Endodermal cell (in vitro differentiated cells): ENCODE results near the gene SPIN1. TPM values are rescaled to one million over a fixed set of nuclear protein-coding genes. Genes with fewer than 3 reads are reported as not detected.

Source experiments
- DNase-seq: peaks from one replicate; pipeline ENCODE4 v3.0.0-alpha.2; 2017
- H3K27ac ChIP-seq: 2 replicates; pipeline ENCODE4 v1.5.1; 2013; ENCODE audit warnings: mild to moderate bottlenecking, low read depth, low read length, moderate library complexity
- H3K27me3 ChIP-seq: 2 replicates; pipeline ENCODE4 v1.6.1; 2013; ENCODE audit warnings: mild to moderate bottlenecking, low read length, moderate library complexity; ENCODE audit not compliant: insufficient read depth, control insufficient read depth, poor library complexity, severe bottlenecking
- H3K36me3 ChIP-seq: 2 replicates; pipeline ENCODE4 v1.7.0; 2013; ENCODE audit warnings: mild to moderate bottlenecking, low read length, moderate library complexity; ENCODE audit not compliant: control insufficient read depth, insufficient read depth
- H3K4me1 ChIP-seq: one replicate; pipeline ENCODE4 v1.7.0; 2013; ENCODE audit warnings: low read length; ENCODE audit not compliant: control insufficient read depth, insufficient read depth
- H3K4me3 ChIP-seq: 2 replicates; pipeline ENCODE4 v1.5.1; 2013; ENCODE audit warnings: mild to moderate bottlenecking, low read length, moderate library complexity
- H3K9ac ChIP-seq: 2 replicates; pipeline ENCODE4 v1.6.1; 2013; ENCODE audit warnings: mild to moderate bottlenecking, low read length, moderate library complexity; ENCODE audit not compliant: poor library complexity, severe bottlenecking; ENCODE audit errors: extremely low read depth
- H3K9me3 ChIP-seq: 2 replicates; pipeline ENCODE4 v1.6.1; 2013; ENCODE audit warnings: mild to moderate bottlenecking, low read length, moderate library complexity; ENCODE audit not compliant: control insufficient read depth
- H3K27ac Mint-ChIP-seq: 2 replicates; pipeline ENCODE4 v1.8.0; 2020; ENCODE audit warnings: mixed read lengths
- H3K27me3 Mint-ChIP-seq: 2 replicates; pipeline ENCODE4 v1.8.0; 2021; ENCODE audit warnings: mild to moderate bottlenecking, mixed read lengths; ENCODE audit not compliant: insufficient read depth
- H3K36me3 Mint-ChIP-seq: 2 replicates; pipeline ENCODE4 v1.8.0; 2020; ENCODE audit warnings: low read depth, mixed read lengths
- H3K4me1 Mint-ChIP-seq: 2 replicates; pipeline ENCODE4 v1.8.0; 2020; ENCODE audit warnings: mixed read lengths
- H3K4me3 Mint-ChIP-seq: 2 replicates; pipeline ENCODE4 v1.8.0; 2020; ENCODE audit warnings: mild to moderate bottlenecking, moderate library complexity, mixed read lengths
- H3K9me3 Mint-ChIP-seq: 2 replicates; pipeline ENCODE4 v1.8.0; 2020; ENCODE audit warnings: mild to moderate bottlenecking, mixed read lengths
- CTCF ChIP-seq: fragments of 200-600 bp; sonication (generic); conservative IDR thresholded peaks from 2 replicates; pipeline ENCODE4 v1.5.0; 2021; ENCODE audit warnings: antibody characterized with exemption, mild to moderate bottlenecking
- WGBS, 2 experiments: methylation state at CpG; one replicate each; pipeline versions ENCODE4 v1.1.5 to v1.1.7; 2013; ENCODE audit warnings: missing lambda C conversion rate in 2 of 2, mixed read lengths in 1 of 2; ENCODE audit not compliant: insufficient coverage in 1 of 2, insufficient read length in 1 of 2; 5-methylcytosine and 5-hydroxymethylcytosine counted together
- total RNA-seq, 2 donors: library from RNA; stranded (reverse); fragmentation: NEBNext Ultra II Directional in 1 of 2; extraction: Animal tissue kit (Norgen Biotek cat#: 25700) in 1 of 2; gene quantifications; 2 replicates in 1 of 2; 3 replicates in 1 of 2; pipeline ENCODE4 v1.2.1, GENCODE V29; 2021

Gene SPIN1
- total RNA-seq, 2 donors from 2014 or later = 117 to 129 TPM

- no peak overlapping the region for H3K9ac ChIP-seq
- Mint-ChIP-seq H3K4me1 (peaks cover 10% of the 10 kb centered on the region), H3K27me3 (no peaks in the 10 kb centered on the region), H3K9me3 (no peaks in the 10 kb centered on the region), H3K27ac (no peak overlapping the region), H3K36me3 (peaks cover 18% of the 10 kb centered on the region), H3K4me3 (no peak overlapping the region)
- DNase-seq = no peak
- 95 to 100% methylated on average over 3 to 6 of the region's 6 CpGs for WGBS, 2 experiments
- H3K4me1 ChIP-seq = peaks cover 2% of the 10 kb centered on the region
- H3K36me3 ChIP-seq = peaks cover 41% of the 10 kb centered on the region
- H3K4me3 ChIP-seq = no peak overlapping the region
- no peak overlapping the region for H3K27ac ChIP-seq
- H3K9me3 ChIP-seq = no peaks in the 10 kb centered on the region
- no peak for TF ChIP-seq CTCF
- no peaks in the 10 kb centered on the region for H3K27me3 ChIP-seq
Measured at GRCh38 chr9:88462191-88462590, 73.9 kb downstream of the SPIN1 start.

- H3K4me3 ChIP-seq = no peak overlapping the region
Measured at GRCh38 chr9:88464851-88465250, 76.6 kb downstream of the SPIN1 start.

GRCh38 chr9:88468226-88468625, 80.0 kb downstream of the SPIN1 start:
- TF ChIP-seq CTCF = no peak
- Mint-ChIP-seq H3K4me3 (no peak overlapping the region), H3K27ac (no peak overlapping the region), H3K36me3 (peaks cover 57% of the 10 kb centered on the region), H3K4me1 (no peaks in the 10 kb centered on the region), H3K9me3 (no peaks in the 10 kb centered on the region), H3K27me3 (no peaks in the 10 kb centered on the region)
- no peak overlapping the region for H3K27ac ChIP-seq
- no peaks in the 10 kb centered on the region for H3K27me3 ChIP-seq
- H3K4me3 ChIP-seq = no peak overlapping the region
- H3K4me1 ChIP-seq = no peaks in the 10 kb centered on the region
- no peak overlapping the region for H3K9ac ChIP-seq
- H3K9me3 ChIP-seq = no peaks in the 10 kb centered on the region
- DNase-seq = no peak
- H3K36me3 ChIP-seq = peaks cover 45% of the 10 kb centered on the region
- WGBS, 2 experiments = 97 to 100% methylated on average over 4 to 9 of the region's 9 CpGs

More at GRCh38 chr9:88464851-88465250, 76.6 kb downstream of the SPIN1 start:
- Mint-ChIP-seq H3K4me3 (no peak overlapping the region), H3K4me1 (peaks cover 10% of the 10 kb centered on the region), H3K36me3 (peaks cover 39% of the 10 kb centered on the region), H3K9me3 (no peaks in the 10 kb centered on the region), H3K27ac (no peak overlapping the region), H3K27me3 (no peaks in the 10 kb centered on the region)
- H3K9ac ChIP-seq = no peak overlapping the region
- no peak for DNase-seq
- H3K4me1 ChIP-seq = peaks cover 2% of the 10 kb centered on the region
- 91% methylated on average over 1 of the region's 1 CpG; no CpG with 5 or more reads in 1 of the 2 experiments for WGBS, 2 experiments
- no peak for TF ChIP-seq CTCF
- H3K9me3 ChIP-seq = no peaks in the 10 kb centered on the region
- H3K36me3 ChIP-seq = peaks cover 52% of the 10 kb centered on the region
- no peak overlapping the region for H3K27ac ChIP-seq
- no peaks in the 10 kb centered on the region for H3K27me3 ChIP-seq
